ENCODE data around the gene CAMTA1.
A peak's percentile ranks its signal among the peaks of the same experiment; 100 is the strongest.

Gene CAMTA1

GRCh38 chr1:7733276-7733675, 948.0 kb downstream of the CAMTA1 start:
- DNase-seq: no peak

GRCh38 chr1:7738044-7738443, 952.8 kb downstream of the CAMTA1 start:
- DNase-seq: no peak

- no peak for DNase-seq
Observed at GRCh38 chr1:7743346-7743745, 958.1 kb downstream of the CAMTA1 start.

- DNase-seq: no peak
Observed at GRCh38 chr1:7744882-7745281, 959.6 kb downstream of the CAMTA1 start.

GRCh38 chr1:7745783-7746182, 960.5 kb downstream of the CAMTA1 start:
- DNase-seq: no peak

- no peak for DNase-seq
Observed at GRCh38 chr1:7747605-7748004, 962.4 kb downstream of the CAMTA1 start.

GRCh38 chr1:7749126-7749525, 963.9 kb downstream of the CAMTA1 start:
- DNase-seq: no peak

GRCh38 chr1:7751174-7751573, 965.9 kb downstream of the CAMTA1 start:
- DNase-seq: no peak

- peak; percentile 39 to 56 for DNase-seq
Observed at GRCh38 chr1:7752512-7753417, 967.5 kb downstream of the CAMTA1 start.

GRCh38 chr1:7753641-7754040, 968.4 kb downstream of the CAMTA1 start:
- DNase-seq: no peak

GRCh38 chr1:7754234-7754633, 969.0 kb downstream of the CAMTA1 start:
- no peak for DNase-seq

- no peak for DNase-seq
Observed at GRCh38 chr1:7755448-7755847, 970.2 kb downstream of the CAMTA1 start.

GRCh38 chr1:7760245-7760644, 975.0 kb downstream of the CAMTA1 start:
- no peak for DNase-seq

GRCh38 chr1:7761103-7761502, 975.8 kb downstream of the CAMTA1 start:
- DNase-seq: no peak

GRCh38 chr1:7767176-7767575, 981.9 kb downstream of the CAMTA1 start:
- DNase-seq: no peak

GRCh38 chr1:7768583-7768982, 983.3 kb downstream of the CAMTA1 start:
- DNase-seq: no peak

GRCh38 chr1:7769673-7770412, 984.6 kb downstream of the CAMTA1 start:
- DNase-seq: no peak

- no peak for DNase-seq
Observed at GRCh38 chr1:7770669-7770996, 985.4 kb downstream of the CAMTA1 start.

GRCh38 chr1:7770997-7771822, 986.0 kb downstream of the CAMTA1 start, which contains the start of gene VAMP3:
Gene VAMP3 (plus strand): TSS chr1:7771296. CDS start chr1:7771384, 88 bp downstream.
- DNase-seq: peak; percentile 82

GRCh38 chr1:7771823-7772299, 986.6 kb downstream of the CAMTA1 start:
- DNase-seq: no peak

GRCh38 chr1:7777591-7777990, 992.3 kb downstream of the CAMTA1 start:
- DNase-seq: no peak

- DNase-seq: no peak
Observed at GRCh38 chr1:7778133-7778628, 992.9 kb downstream of the CAMTA1 start.

- DNase-seq: no peak
Observed at GRCh38 chr1:7780976-7781375, 995.7 kb downstream of the CAMTA1 start.
